K562 (cell line): ENCODE data around the gene NRTN.

ENCODE experiments used
- NCOA2 ChIP-seq, 2 experiments: fragments of 450-650 bp; IDR thresholded peaks; 2 replicates each; pipeline ENCODE4 v1.6.1; 2018; ENCODE audit warnings: mild to moderate bottlenecking in 2 of 2, moderate library complexity in 1 of 2; ENCODE audit not compliant: partially characterized antibody in 2 of 2
- TF ChIP-seq, protein P1 (sequence below), 3 experiments: IDR thresholded peaks in 2 of 3; conservative IDR thresholded peaks in 1 of 3; 2 replicates each; pipeline ENCODE4 v1.5.1; 2011 to 2012; ENCODE audit warnings: low read length in 3 of 3, mild to moderate bottlenecking in 3 of 3, control low read depth in 2 of 3, improper control_type of control experiment in 1 of 3, inconsistent platforms in 1 of 3, low read depth in 1 of 3, mixed read lengths in 1 of 3, moderate library complexity in 1 of 3; ENCODE audit not compliant: insufficient read depth in 2 of 3

DNA sequence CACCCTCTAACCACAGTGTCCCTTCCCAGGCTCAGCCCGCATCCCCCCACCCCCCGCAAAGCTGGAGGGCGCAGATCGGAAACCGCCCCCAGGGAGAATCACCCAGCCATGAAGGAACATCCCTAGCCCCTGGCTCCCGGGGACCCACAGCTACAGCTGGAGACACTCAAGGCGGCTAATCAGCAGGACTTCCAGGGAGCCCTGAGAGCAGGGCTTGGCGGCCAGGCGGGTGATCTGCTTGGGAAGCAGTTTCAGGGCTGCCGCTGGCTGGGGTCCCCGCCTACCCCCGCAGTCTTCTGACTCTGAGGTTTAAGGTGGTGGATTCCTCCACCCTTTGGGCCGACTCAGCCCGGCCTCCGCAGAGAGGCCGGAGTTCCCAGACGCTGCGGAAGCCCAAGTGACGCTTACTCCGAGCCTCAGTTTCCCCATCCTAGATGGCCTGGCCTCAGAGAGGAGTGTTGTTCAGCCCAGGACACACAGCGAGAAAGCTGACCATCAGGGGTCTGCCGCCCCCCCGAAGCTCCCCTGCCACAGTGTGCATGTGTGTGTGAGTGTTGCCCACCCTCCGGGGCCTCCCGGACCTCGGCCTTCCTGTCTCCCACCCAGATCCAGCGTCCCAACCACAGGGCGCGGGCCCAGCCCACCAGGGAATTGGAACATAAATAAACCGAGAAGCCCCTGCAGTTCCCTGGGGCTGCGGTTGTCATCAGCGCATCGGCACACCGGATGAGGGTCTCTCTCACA lies 24.9 kb downstream of the NRTN start:
- TF ChIP-seq, protein P1, sequence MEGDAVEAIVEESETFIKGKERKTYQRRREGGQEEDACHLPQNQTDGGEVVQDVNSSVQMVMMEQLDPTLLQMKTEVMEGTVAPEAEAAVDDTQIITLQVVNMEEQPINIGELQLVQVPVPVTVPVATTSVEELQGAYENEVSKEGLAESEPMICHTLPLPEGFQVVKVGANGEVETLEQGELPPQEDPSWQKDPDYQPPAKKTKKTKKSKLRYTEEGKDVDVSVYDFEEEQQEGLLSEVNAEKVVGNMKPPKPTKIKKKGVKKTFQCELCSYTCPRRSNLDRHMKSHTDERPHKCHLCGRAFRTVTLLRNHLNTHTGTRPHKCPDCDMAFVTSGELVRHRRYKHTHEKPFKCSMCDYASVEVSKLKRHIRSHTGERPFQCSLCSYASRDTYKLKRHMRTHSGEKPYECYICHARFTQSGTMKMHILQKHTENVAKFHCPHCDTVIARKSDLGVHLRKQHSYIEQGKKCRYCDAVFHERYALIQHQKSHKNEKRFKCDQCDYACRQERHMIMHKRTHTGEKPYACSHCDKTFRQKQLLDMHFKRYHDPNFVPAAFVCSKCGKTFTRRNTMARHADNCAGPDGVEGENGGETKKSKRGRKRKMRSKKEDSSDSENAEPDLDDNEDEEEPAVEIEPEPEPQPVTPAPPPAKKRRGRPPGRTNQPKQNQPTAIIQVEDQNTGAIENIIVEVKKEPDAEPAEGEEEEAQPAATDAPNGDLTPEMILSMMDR (IDR thresholded peaks at IDR 0.05 in 2 of 3, conservative IDR thresholded peaks at IDR 0.05 in 1 of 3; ENCODE audit: insufficient read depth in 2 of 3, low read depth in 1 of 3, low read length in 3 of 3) = no peak
- no peak for TF ChIP-seq NCOA2 (IDR thresholded peaks at IDR 0.05; ENCODE audit: partially characterized antibody in 2 of 2)
